Measurements from ENCODE around the gene GRK1. TPM values are rescaled to one million over a fixed set of nuclear protein-coding genes. Genes with fewer than 3 reads are reported as not detected.

Gene GRK1
- total and polyA plus RNA-seq, 2 of the 8 experiments (the other 6 are each of a cell fraction or from before 2014, with no cell fraction given): 0.12 TPM; not detected in 1

GRCh38 chr13:113741191-113741668 is 74.2 kb downstream of the GRK1 start:
- Histone ChIP-seq H2BK120ac (replicated peaks; ENCODE audit: low read depth, low read length) (no peak overlapping the region), H3K36me3 (ENCODE audit: control insufficient read depth in 2 of 4, insufficient read depth in 4 of 4, low read length in 3 of 4) (no peaks in the 10 kb centered on the region)

More at GRCh38 chr13:113741191-113741668, 74.2 kb downstream of the GRK1 start:
- ChIA-PET POLR2A (ENCODE audit: partially characterized antibody) (interaction anchor here (1.4 kb wide), 1 partner anchor 17 kb away, joined by 3 read pairs; no protein-coding TSS in a partner anchor), CTCF (ENCODE audit: partially characterized antibody) (interaction anchor here (0.6 to 3.9 kb wide), 28 partner anchors 9 to 428 kb away, joined by 3 to 32 read pairs (median 4); no protein-coding TSS in a partner anchor)
- Histone ChIP-seq H2AK5ac (ENCODE audit: low read depth, low read length) (no peak overlapping the region), H3K23ac (ENCODE audit: insufficient read length) (no peak overlapping the region), H2BK15ac (ENCODE audit: low read length) (no peak overlapping the region), H3K14ac (ENCODE audit: insufficient read length) (no peak overlapping the region), H3K27ac (ENCODE audit: low read depth, low read length) (no peak overlapping the region), H3K4me3 (ENCODE audit: extremely low read depth in 1 of 4, insufficient read depth in 2 of 4, low read depth in 3 of 4, low read length in 4 of 4) (no peak overlapping the region), H2BK20ac (ENCODE audit: low read length) (no peak overlapping the region), H3K56ac (replicated peaks; ENCODE audit: insufficient read length, low read depth, low read length) (no peak overlapping the region), H4K91ac (replicated peaks; ENCODE audit: insufficient read length, low read length) (no peak overlapping the region), H3K9me3 (ENCODE audit: insufficient read depth in 2 of 2, low read depth in 1 of 2, low read length in 1 of 2) (no peaks in the 10 kb centered on the region), H3K9ac (replicated peaks in 1 of 4; ENCODE audit: extremely low read depth in 1 of 4, low read depth in 3 of 4, low read length in 3 of 4) (no peak overlapping the region), H3K79me1 (ENCODE audit: low read depth, low read length) (no peaks in the 10 kb centered on the region), H2BK5ac (ENCODE audit: low read depth, low read length) (no peak overlapping the region), H3K27me3 (replicated peaks in 1 of 4; ENCODE audit: control insufficient read depth in 3 of 4, extremely low read depth in 1 of 4, insufficient read depth in 3 of 4, low read length in 3 of 4) (no peaks in the 10 kb centered on the region), H3K4me1 (replicated peaks in 1 of 4; ENCODE audit: control insufficient read depth in 3 of 4, insufficient read depth in 4 of 4, low read length in 3 of 4) (peaks cover 0 to 8% (median 3%) of the 10 kb centered on the region in 4 experiments; a peak in 3 of 7 replicates), H3K23me2 (ENCODE audit: low read depth, low read length) (0 out of 2 replicates have a peak, but pooled peaks cover 2% of the 10 kb centered on the region), H3K79me2 (ENCODE audit: control insufficient read depth in 1 of 2, insufficient read depth in 2 of 2, low read length in 2 of 2) (no peaks in the 10 kb centered on the region), H4K8ac (ENCODE audit: extremely low read depth, insufficient read depth, low read length) (0 out of 2 replicates have a peak overlapping the region, but pooled peaks have one; percentile 35), H3K18ac (ENCODE audit: extremely low read depth, low read length) (no peak overlapping the region), H2AFZ (ENCODE audit: low read length) (no peak overlapping the region), H3K4ac (replicated peaks; ENCODE audit: insufficient read length, low read depth, low read length) (no peak overlapping the region), H4K20me1 (replicated peaks in 1 of 2; ENCODE audit: control insufficient read depth in 1 of 2, insufficient read depth in 2 of 2, low read length in 2 of 2) (no peaks in the 10 kb centered on the region), H2BK12ac (ENCODE audit: low read depth, low read length) (0 out of 2 replicates have a peak overlapping the region, but pooled peaks have one; percentile 27), H3K4me2 (ENCODE audit: insufficient read depth in 1 of 2, low read depth in 2 of 2, low read length in 2 of 2) (no peak overlapping the region), H4K5ac (ENCODE audit: insufficient read length, low read depth, low read length) (no peak overlapping the region)
- 86% methylated on average over 15 of the region's 15 CpGs; no CpG with 5 or more reads in 1 of the 2 experiments for WGBS, 2 experiments (ENCODE audit: extremely low coverage in 1 of 2, insufficient coverage in 1 of 2, insufficient read length in 1 of 2, insufficient replicate concordance in 2 of 2, low coverage in 1 of 2, low lambda C conversion rate in 2 of 2, missing lambda C conversion rate in 1 of 2)
- TF ChIP-seq POLR2A (IDR thresholded peaks at IDR 0.05; ENCODE audit: control extremely low read depth in 1 of 2, low read depth in 2 of 2, low read length in 2 of 2): no peak
- TF ChIP-seq SIRT6 (IDR thresholded peaks at IDR 0.05; ENCODE audit: low read length): no peak
- no peak for TF ChIP-seq ATF2 (IDR thresholded peaks at IDR 0.05; ENCODE audit: low read length)
- TF ChIP-seq TBP (IDR thresholded peaks at IDR 0.05; ENCODE audit: low read depth, low read length): no peak
- TF ChIP-seq KDM1A (IDR thresholded peaks at IDR 0.05; ENCODE audit: borderline replicate concordance, low read length): no peak
- TF ChIP-seq E2F6 (IDR thresholded peaks at IDR 0.05): no peak
- FAIRE-seq (no peak), DNase-seq (ENCODE audit: low read depth in 1 of 2, low spot score in 2 of 2) (no peak)
